GM08714 (cell line): Measurements from ENCODE around the gene SGPP1.
A peak's percentile ranks its signal among the peaks of the same experiment; 100 is the strongest.
"Not testable (repeated sequence)": the region's sequence is repeated elsewhere in the genome, so short reads cannot be mapped to it uniquely, and the experiment has no call there.

Experiments used
- H3K4me3 ChIP-seq: fragments of 200-500 bp; sonication (Bioruptor generic); 2 replicates; pipeline ENCODE4 v1.5.1; 2014; ENCODE audit warnings: mild to moderate bottlenecking, low read length, inconsistent platforms
- ZNF274 ChIP-seq: IDR thresholded peaks from 2 replicates; pipeline ENCODE4 v1.6.1; 2012; ENCODE audit warnings: mild to moderate bottlenecking, low read depth, low read length

SGPP1 gene, protein sequence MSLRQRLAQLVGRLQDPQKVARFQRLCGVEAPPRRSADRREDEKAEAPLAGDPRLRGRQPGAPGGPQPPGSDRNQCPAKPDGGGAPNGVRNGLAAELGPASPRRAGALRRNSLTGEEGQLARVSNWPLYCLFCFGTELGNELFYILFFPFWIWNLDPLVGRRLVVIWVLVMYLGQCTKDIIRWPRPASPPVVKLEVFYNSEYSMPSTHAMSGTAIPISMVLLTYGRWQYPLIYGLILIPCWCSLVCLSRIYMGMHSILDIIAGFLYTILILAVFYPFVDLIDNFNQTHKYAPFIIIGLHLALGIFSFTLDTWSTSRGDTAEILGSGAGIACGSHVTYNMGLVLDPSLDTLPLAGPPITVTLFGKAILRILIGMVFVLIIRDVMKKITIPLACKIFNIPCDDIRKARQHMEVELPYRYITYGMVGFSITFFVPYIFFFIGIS

GRCh38 chr14:63727736-63728728, at the start of gene SGPP1:
Gene SGPP1 (minus strand): TSS chr14:63728065. CDS start chr14:63727944, 121 bp downstream.
- TF ChIP-seq ZNF274, result no peak
- peak within 1 kb of the TSS; percentile 87 for H3K4me3 ChIP-seq

DNA sequence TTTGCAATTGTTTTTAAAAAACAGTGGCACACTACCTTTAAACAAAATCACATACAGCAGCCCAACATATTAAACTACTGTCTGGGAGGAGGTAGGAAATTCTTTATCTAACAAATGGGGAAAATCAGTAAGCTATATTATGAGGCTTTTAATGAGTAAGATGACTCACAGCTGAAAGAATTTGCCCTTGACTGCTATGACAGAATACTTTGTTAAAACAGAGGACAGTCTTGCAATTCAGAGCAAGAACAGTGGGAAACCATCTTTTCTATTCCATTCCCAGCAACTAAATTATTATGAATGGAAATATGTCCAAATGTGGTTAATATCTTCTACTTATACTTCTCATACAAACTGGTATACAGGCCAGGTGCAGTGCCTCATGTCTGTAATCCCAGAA, 49.2 kb upstream of the SGPP1 start:
- no peak for TF ChIP-seq ZNF274
- H3K4me3 ChIP-seq, result no peak overlapping the region

DNA sequence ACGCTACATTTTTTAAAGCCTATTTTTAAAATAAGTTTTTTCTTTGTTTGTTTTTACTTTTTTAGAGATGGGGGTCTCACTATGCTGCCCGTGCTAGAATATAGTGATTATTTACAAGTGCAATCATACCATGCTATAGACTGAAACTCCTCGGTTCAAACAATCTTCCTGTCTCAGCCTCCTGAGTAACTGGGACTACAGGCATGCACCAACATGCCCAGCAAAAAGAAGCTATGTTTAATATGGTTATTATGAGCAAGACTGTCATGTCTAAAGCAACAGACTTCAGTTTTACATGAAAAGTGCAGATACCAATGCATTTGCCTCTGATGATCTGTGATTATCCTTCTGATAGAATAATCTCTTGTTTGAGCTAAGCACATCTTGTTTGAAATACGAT, 45.6 kb upstream of the SGPP1 start:
- H3K4me3 ChIP-seq, result no peak overlapping the region
- TF ChIP-seq ZNF274, result no peak

- no peak overlapping the region for H3K4me3 ChIP-seq
- TF ChIP-seq ZNF274, result no peak
These were observed 42.4 kb upstream of the SGPP1 start for GRCh38 chr14:63770187-63770807.

- no peak for TF ChIP-seq ZNF274
- no peak overlapping the region for H3K4me3 ChIP-seq
These were observed 38.7 kb upstream of the SGPP1 start for GRCh38 chr14:63766611-63767010.

DNA sequence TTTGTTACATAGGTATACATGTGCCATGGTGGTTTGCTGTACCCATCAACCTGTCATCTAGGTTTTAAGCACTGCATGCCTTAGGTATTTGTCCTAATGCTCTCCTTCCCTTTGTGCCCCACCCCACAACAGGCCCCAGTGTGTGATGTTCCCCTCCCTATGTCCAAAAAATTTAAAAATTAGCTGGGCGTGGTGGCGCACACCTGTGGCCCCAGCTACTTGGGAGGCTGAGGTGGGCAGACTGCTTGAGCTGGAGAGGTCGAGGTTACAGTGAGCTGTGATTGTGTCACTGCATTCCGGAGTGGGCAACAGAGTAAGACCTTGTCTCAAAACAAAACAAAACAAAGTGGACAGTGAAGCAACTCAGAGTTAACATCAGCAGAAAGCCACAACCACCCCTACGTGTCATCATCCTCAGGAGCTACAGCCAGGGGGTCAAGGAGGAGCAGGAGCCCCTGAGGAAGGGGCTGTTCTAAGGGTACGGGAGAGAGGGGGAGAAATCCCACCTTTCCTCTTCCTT, 36.8 kb upstream of the SGPP1 start:
- no peak overlapping the region for H3K4me3 ChIP-seq
- no peak for TF ChIP-seq ZNF274

GRCh38 chr14:63764103-63764502, 36.2 kb upstream of the SGPP1 start:
- no peak for TF ChIP-seq ZNF274
- no peak overlapping the region for H3K4me3 ChIP-seq

GRCh38 chr14:63761351-63762117, 33.7 kb upstream of the SGPP1 start:
- H3K4me3 ChIP-seq, result no peak overlapping the region; the same call in 1 of the 2 replicates
- no peak for TF ChIP-seq ZNF274

DNA sequence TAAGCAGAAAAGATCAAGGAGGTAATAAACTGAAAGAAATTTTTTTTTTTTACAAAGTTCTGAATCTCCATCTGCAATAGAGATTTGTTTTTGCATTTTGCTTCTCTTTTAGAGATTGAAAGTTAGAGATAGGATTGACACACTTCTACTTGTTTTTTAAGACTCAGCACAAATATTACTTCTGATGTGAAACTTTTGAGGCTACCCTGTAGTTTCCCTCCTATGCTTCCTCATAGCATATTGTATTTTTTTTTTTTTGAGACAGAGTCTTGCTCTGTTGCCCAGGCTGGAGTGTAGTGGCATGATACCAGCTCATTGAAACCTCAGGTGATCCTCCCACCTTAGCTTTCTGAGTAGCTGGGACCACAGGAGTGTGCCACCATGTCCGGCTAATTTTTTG, 32.1 kb upstream of the SGPP1 start:
- H3K4me3 ChIP-seq, result no peak overlapping the region
- TF ChIP-seq ZNF274, result no peak

GRCh38 chr14:63759456-63759855, 31.6 kb upstream of the SGPP1 start:
- peak overlapping the region; percentile 40; the same call in 1 of the 2 replicates for H3K4me3 ChIP-seq
- no peak for TF ChIP-seq ZNF274

DNA sequence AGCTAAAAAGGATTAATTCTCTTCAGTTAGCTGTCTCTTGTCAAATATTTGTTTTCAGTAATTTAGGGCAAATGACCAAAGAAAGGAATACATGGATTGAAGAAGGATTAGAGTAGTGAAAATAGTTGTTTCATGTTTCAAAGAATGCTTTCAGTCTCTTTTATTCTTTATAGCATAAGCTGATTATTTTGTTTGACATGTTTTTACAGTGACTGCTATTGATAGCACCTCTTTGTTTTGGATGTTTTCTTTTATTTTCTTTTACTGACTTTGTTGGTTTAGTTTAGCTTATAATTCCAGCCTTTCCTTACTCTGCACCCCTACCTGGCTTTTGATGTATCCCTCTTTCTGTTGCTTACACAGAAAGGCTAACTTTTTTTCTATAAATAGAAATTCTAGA, 29.3 kb upstream of the SGPP1 start:
- no peak for TF ChIP-seq ZNF274
- H3K4me3 ChIP-seq, result no peak overlapping the region

DNA sequence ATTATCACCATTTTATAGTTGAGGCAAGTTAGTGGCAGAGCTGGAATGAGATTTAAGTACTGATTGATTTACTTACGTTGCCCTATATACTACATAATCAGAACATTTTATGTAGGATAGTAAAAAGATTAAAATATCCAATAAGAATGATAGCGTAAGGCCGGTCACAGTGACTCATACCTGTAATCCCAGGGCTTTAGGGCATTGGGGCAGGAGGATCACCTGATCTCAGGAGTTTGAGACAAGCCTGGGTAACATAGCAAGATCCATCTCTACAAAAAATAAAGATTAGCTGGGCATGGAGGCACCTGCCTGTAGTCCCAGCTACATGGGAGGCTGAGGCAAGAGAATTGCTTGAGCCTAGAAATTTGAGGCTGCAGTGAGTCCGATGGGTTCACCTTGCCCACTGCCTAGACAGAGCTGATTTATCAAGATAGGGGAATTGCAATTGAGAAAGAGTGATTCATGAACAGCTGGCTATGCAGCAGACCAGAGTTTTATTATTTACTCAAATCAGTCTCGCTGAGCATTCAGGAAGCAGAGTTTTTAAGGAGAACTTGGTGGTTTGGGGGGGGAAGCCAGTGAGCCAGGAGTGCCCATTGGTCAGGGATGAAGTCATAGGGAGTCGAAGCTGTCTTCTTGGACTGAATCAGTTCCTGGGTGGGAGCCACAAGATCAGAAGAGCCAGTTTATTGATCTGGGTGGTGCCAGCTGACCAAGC, 24.7 kb upstream of the SGPP1 start:
- H3K4me3 ChIP-seq, result no peak overlapping the region
- no peak for TF ChIP-seq ZNF274

- not testable (repeated sequence) for H3K4me3 ChIP-seq
These were observed 23.2 kb upstream of the SGPP1 start for GRCh38 chr14:63751076-63751475.

- no peak for TF ChIP-seq ZNF274
- H3K4me3 ChIP-seq, result no peak overlapping the region
These were observed 20.0 kb upstream of the SGPP1 start for GRCh38 chr14:63747846-63748245.
